ENCODE measurements around the gene SLC12A4.

DNA sequence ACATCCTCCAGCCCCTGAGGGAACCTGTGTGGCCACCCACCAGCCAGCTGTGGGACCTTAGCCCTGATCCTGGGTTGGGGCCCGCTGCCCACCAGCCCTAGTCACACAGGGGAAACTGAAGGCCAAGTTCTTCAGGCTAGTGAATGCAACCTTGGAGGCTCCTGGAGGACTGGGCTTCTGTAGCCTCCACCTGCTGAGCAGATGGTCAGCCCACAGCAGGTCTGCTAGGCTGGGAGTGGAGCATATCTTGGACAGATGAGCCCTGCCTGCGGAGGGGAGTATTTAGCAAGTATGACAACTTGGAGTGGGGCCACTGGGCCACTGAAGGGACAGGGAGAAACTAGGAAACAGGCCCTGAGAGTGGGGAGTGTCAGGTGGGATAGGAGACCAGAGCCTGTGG, 7.8 kb upstream of the SLC12A4 start:
- TF ChIP-seq EP300 (IDR thresholded peaks at IDR 0.05) (no peak), JUN (IDR thresholded peaks at IDR 0.05) (no peak), CEBPB (IDR thresholded peaks at IDR 0.05) (no peak), POLR2A (IDR thresholded peaks at IDR 0.05; ENCODE audit: low read length) (no peak), ZFP36 (IDR thresholded peaks at IDR 0.05; ENCODE audit: borderline replicate concordance, partially characterized antibody) (no peak), TP53 (CRISPR knock-in tag; IDR thresholded peaks at IDR 0.05) (no peak), CHD2 (IDR thresholded peaks at IDR 0.05; ENCODE audit: low read length, partially characterized antibody) (no peak), MAZ (IDR thresholded peaks at IDR 0.05; ENCODE audit: borderline replicate concordance, low read depth, low read length) (no peak), FOSB (CRISPR knock-in tag; IDR thresholded peaks at IDR 0.05) (no peak), CBX2 (IDR thresholded peaks at IDR 0.05; ENCODE audit: borderline replicate concordance, low read depth) (no peak), MYC (IDR thresholded peaks at IDR 0.05; ENCODE audit: borderline replicate concordance, low read length) (no peak), MAFK (IDR thresholded peaks at IDR 0.05; ENCODE audit: partially characterized antibody) (no peak)
- TF ChIP-seq, protein P1, sequence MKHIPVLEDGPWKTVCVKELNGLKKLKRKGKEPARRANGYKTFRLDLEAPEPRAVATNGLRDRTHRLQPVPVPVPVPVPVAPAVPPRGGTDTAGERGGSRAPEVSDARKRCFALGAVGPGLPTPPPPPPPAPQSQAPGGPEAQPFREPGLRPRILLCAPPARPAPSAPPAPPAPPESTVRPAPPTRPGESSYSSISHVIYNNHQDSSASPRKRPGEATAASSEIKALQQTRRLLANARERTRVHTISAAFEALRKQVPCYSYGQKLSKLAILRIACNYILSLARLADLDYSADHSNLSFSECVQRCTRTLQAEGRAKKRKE (CRISPR knock-in tag; IDR thresholded peaks at IDR 0.05; ENCODE audit: low read depth), result no peak
- TF ChIP-seq, protein P2, sequence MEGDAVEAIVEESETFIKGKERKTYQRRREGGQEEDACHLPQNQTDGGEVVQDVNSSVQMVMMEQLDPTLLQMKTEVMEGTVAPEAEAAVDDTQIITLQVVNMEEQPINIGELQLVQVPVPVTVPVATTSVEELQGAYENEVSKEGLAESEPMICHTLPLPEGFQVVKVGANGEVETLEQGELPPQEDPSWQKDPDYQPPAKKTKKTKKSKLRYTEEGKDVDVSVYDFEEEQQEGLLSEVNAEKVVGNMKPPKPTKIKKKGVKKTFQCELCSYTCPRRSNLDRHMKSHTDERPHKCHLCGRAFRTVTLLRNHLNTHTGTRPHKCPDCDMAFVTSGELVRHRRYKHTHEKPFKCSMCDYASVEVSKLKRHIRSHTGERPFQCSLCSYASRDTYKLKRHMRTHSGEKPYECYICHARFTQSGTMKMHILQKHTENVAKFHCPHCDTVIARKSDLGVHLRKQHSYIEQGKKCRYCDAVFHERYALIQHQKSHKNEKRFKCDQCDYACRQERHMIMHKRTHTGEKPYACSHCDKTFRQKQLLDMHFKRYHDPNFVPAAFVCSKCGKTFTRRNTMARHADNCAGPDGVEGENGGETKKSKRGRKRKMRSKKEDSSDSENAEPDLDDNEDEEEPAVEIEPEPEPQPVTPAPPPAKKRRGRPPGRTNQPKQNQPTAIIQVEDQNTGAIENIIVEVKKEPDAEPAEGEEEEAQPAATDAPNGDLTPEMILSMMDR (IDR thresholded peaks at IDR 0.05), result no peak

Measured in A549 (cell line).